ENCODE data around the gene MAML2. TPM values are rescaled to one million over a fixed set of nuclear protein-coding genes. Genes with fewer than 3 reads are reported as not detected.
A peak's percentile ranks its signal among the peaks of the same experiment; 100 is the strongest.

MAML2 gene
- total RNA-seq, 1 experiment from 2014 or later: 2.7 TPM

DNA sequence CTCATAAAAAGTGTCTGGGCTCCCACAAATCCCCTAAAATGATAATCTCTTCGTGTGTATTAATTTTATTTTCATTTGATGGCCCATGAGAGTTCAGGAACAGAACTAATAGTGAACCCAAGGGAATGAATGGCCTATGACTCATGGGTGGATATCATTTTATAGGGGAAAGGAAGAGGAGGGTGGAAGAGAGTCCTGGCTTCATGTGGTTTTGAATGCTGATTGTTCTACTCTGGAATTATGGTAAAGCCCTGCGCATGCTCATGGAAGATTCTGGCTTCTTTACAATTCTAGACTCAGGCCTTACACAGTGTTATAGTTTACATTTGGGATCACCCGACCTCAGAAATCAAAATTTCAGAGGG is 35.2 kb downstream of the MAML2 start:
- Histone ChIP-seq H4K5ac (ENCODE audit: insufficient read length, low read depth, low read length) (no peak overlapping the region), H3K56ac (ENCODE audit: insufficient read length, low read depth, low read length) (no peak overlapping the region), H3K27me3 (ENCODE audit: insufficient read depth, low read length) (no peaks in the 10 kb centered on the region), H2AFZ (ENCODE audit: low read length) (no peak overlapping the region), H3K27ac (ENCODE audit: insufficient read length, low read depth, low read length) (no peak overlapping the region), H2BK20ac (ENCODE audit: low read depth, low read length, poor library complexity, severe bottlenecking) (no peak overlapping the region), H3K4ac (ENCODE audit: low read depth, low read length) (no peak overlapping the region), H2BK12ac (ENCODE audit: insufficient read length, low read depth, low read length) (no peak overlapping the region), H3K79me1 (ENCODE audit: insufficient read depth, low read depth, low read length, poor library complexity, severe bottlenecking) (no peaks in the 10 kb centered on the region), H2BK120ac (ENCODE audit: low read depth, low read length, poor library complexity, severe bottlenecking) (no peak overlapping the region), H3K23ac (ENCODE audit: insufficient read length, low read depth, low read length) (no peak overlapping the region), H4K8ac (replicated peaks; ENCODE audit: insufficient read length, low read depth, low read length) (no peak overlapping the region), H3K79me2 (ENCODE audit: insufficient read depth, low read length) (0 out of 2 replicates have a peak, but pooled peaks cover 1% of the 10 kb centered on the region), H4K91ac (ENCODE audit: insufficient read length, low read depth, low read length) (no peak overlapping the region), H2BK15ac (ENCODE audit: low read depth, low read length) (no peak overlapping the region), H2AK5ac (ENCODE audit: insufficient read length, low read length) (no peak overlapping the region), H3K14ac (ENCODE audit: insufficient read depth, low read length) (no peak overlapping the region), H2BK5ac (ENCODE audit: insufficient read length, low read length) (no peak overlapping the region), H3K4me2 (ENCODE audit: insufficient read depth, insufficient read length, low read length) (peak overlapping the region; percentile 39), H3K9me3 (ENCODE audit: control insufficient read depth, low read depth, low read length) (no peaks in the 10 kb centered on the region), H3K4me1 (ENCODE audit: insufficient read depth, low read length) (peaks cover 9% of the 10 kb centered on the region), H4K20me1 (ENCODE audit: control insufficient read depth, insufficient read depth, insufficient read length) (no peaks in the 10 kb centered on the region), H3T11ph (ENCODE audit: low read length) (no peak overlapping the region), H3K23me2 (ENCODE audit: insufficient read length, low read depth, low read length, poor library complexity, severe bottlenecking) (no peaks in the 10 kb centered on the region), H3K9ac (ENCODE audit: extremely low read depth, insufficient read length, low read length) (no peak overlapping the region), H3K18ac (ENCODE audit: insufficient read length, low read depth, low read length) (no peak overlapping the region)
- Mint-ChIP-seq H3K36me3 (ENCODE audit: insufficient read depth in 1 of 3, low read depth in 3 of 3) (no peaks in the 10 kb centered on the region), H3K4me1 (peaks cover 31% of the 10 kb centered on the region in 2 experiments), H3K9me3 (no peaks in the 10 kb centered on the region), H3K27me3 (ENCODE audit: low read depth) (no peaks in the 10 kb centered on the region), H3K4me3 (peak overlapping the region in 1 of 2 experiments; percentile 54; a peak in 1 of 5 replicates), H3K27ac (peak overlapping the region in 1 of 3 experiments; percentile 65; a peak in 1 of 7 replicates)
- DNase-seq: no peak
- TF ChIP-seq, protein P1, sequence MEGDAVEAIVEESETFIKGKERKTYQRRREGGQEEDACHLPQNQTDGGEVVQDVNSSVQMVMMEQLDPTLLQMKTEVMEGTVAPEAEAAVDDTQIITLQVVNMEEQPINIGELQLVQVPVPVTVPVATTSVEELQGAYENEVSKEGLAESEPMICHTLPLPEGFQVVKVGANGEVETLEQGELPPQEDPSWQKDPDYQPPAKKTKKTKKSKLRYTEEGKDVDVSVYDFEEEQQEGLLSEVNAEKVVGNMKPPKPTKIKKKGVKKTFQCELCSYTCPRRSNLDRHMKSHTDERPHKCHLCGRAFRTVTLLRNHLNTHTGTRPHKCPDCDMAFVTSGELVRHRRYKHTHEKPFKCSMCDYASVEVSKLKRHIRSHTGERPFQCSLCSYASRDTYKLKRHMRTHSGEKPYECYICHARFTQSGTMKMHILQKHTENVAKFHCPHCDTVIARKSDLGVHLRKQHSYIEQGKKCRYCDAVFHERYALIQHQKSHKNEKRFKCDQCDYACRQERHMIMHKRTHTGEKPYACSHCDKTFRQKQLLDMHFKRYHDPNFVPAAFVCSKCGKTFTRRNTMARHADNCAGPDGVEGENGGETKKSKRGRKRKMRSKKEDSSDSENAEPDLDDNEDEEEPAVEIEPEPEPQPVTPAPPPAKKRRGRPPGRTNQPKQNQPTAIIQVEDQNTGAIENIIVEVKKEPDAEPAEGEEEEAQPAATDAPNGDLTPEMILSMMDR (conservative IDR thresholded peaks at IDR 0.05): no peak
- no CpG with 5 or more reads among the region's 3 CpGs for WGBS (ENCODE audit: extremely low coverage, insufficient read length, low lambda C conversion rate)
